Left renal pelvis (tissue), 4 donors: ENCODE measurements around the gene PSRC1. TPM values are rescaled to one million over a fixed set of nuclear protein-coding genes. Genes with fewer than 3 reads are reported as not detected.

Experiments
- polyA plus RNA-seq, 4 donors: library from polyadenylated mRNA; unstranded; fragments of 120-200 nt; gene quantifications; one replicate each; pipeline ENCODE4 v1.2.1, GENCODE V29; 2013; ENCODE audit not compliant: insufficient read length in 4 of 4

PSRC1 gene
- polyA plus RNA-seq, 4 donors, result 22.3 to 25.5 (median 24.4) TPM

Other genes with a start within 250 kb of the PSRC1 start
- gene WDR47, start 241.0 kb downstream of the PSRC1 start, polyA plus RNA-seq, result 10 to 100 TPM; 13.5 to 15.2 (median 14.0) TPM
- 10 to 100 TPM; 45.9 to 50.7 (median 48.6) TPM for gene TAF13, start 207.1 kb downstream of the PSRC1 start, polyA plus RNA-seq
- 10 to 100 TPM; 34.9 to 47.2 (median 43.2) TPM for gene TMEM167B, start 192.4 kb downstream of the PSRC1 start, polyA plus RNA-seq
- 1 to 10 TPM in 3 of 4 donors, under 1 TPM in 1; 0.74 to 1.7 (median 1.6) TPM for gene ELAPOR1, start 169.0 kb downstream of the PSRC1 start, polyA plus RNA-seq
- gene SARS1, start 69.2 kb downstream of the PSRC1 start, polyA plus RNA-seq, result 100 to 1,000 TPM; 107 to 149 (median 132) TPM
- 10 to 100 TPM in 3 of 4 donors, 1 to 10 TPM in 1; 5.8 to 39.7 (median 30.7) TPM for gene CELSR2, start 33.6 kb downstream of the PSRC1 start, polyA plus RNA-seq
- gene MYBPHL, start 23.9 kb upstream of the PSRC1 start, polyA plus RNA-seq, result under 1 TPM in 2 of 4 donors, not detected in 2; 0.23 to 0.32 TPM
- gene SORT1, start 114.8 kb upstream of the PSRC1 start, polyA plus RNA-seq, result 10 to 100 TPM; 25.7 to 63.4 (median 58.9) TPM
- gene PSMA5, start 143.3 kb upstream of the PSRC1 start, polyA plus RNA-seq, result 100 to 1,000 TPM in 2 of 4 donors, 10 to 100 TPM in 2; 70.2 to 119 (median 98.0) TPM
- 10 to 100 TPM in 3 of 4 donors, 1 to 10 TPM in 1; 5.3 to 16.4 (median 11.7) TPM for gene SYPL2, start 183.4 kb upstream of the PSRC1 start, polyA plus RNA-seq
- 10 to 100 TPM in 2 of 4 donors, 1 to 10 TPM in 2; 7.3 to 17.6 (median 12.7) TPM for gene ATXN7L2, start 200.8 kb upstream of the PSRC1 start, polyA plus RNA-seq
- 1 to 10 TPM; 6.1 to 9.7 (median 8.2) TPM for gene CYB561D1, start 210.9 kb upstream of the PSRC1 start, polyA plus RNA-seq
- gene AMIGO1, start 226.6 kb upstream of the PSRC1 start, polyA plus RNA-seq, result 1 to 10 TPM; 8.0 to 9.2 (median 8.7) TPM